Left renal pelvis (tissue), 4 donors: ENCODE data around the gene TPX2. TPM values are rescaled to one million over a fixed set of nuclear protein-coding genes. Genes with fewer than 3 reads are reported as not detected.

ENCODE experiments used
- DNase-seq, 4 donors: peaks; one replicate each; pipeline ENCODE4 v3.0.0-alpha.2; 2013; ENCODE audit warnings: low read depth in 4 of 4, low spot score in 3 of 4
- polyA plus RNA-seq, 4 donors: library from polyadenylated mRNA; unstranded; fragments of 120-200 nt; gene quantifications; one replicate each; pipeline ENCODE4 v1.2.1, GENCODE V29; 2013; ENCODE audit not compliant: insufficient read length in 4 of 4

The TPX2 gene
- polyA plus RNA-seq, 4 donors, result 45.4 to 54.6 (median 52.9) TPM

DNA sequence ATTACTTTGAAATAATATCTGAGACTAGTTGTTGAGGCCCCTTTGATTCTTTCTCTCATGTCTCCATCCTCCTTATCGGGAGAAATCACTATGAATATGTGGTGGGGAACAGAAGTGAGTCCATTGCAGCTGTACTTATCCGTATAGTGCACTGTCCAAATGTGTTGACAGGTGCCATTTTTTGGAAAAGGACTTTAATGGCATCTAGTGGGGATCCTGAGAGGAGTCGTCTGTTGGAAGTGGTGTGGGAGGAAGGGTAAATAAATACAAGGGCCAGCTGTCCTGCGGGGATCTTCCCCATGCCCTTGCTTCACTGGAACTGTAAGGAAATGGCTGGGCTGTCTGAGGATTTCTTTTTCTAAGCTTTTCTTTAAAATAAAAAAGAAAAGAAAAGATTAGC lies 19.4 kb downstream of the TPX2 start:
- peak in 1 of 4 donors; percentile 8 for DNase-seq

DNA sequence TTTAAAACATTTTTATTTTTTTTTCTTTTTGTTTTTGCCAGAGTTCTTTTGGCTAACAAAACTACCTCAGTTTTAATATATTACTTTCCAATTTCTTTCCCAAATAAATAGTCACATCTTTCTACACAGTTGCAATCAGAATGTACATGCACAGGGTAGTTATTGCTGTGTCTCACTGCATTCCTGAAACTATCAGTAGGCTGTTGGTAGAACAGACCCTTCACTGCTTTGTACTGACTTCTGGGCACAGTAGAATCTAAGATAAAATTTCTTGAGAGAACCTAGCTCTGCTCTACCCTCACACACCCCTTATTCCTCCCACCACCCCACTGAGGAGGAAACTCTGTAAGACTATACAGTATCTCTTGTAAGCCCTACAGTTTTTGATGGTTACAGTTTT lies 19.9 kb downstream of the TPX2 start:
- no peak for DNase-seq

DNA sequence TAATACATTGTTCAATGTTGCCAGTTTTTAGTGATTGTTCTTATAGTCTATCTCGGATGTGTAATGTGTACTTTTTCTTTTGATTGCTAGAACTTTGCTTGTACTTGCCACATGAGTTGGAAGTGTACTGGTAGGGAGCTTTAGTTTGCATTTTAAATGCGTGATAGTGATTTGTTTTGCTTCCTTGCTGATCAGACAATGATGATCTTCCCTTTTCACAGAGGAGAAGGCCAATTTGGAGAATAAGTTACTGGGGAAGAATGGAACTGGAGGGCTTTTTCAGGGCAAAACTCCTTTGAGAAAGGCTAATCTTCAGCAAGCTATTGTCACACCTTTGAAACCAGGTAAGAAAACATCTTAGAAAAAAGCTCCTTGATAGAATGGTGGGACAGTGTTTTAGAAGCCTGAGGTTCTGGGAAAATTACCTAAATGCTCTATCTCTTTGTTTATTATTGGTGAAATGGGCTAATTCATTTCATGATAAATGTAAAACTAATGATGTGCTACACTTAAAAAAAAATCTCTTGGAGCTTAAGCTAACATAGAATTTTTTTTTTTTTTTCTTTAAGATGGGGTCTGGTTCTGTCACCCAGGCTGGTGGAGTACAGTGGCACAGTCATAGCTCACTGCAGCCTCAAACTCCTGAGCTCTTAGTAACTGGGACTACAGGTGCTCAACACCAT lies 20.9 kb downstream of the TPX2 start:
- DNase-seq, result no peak

DNA sequence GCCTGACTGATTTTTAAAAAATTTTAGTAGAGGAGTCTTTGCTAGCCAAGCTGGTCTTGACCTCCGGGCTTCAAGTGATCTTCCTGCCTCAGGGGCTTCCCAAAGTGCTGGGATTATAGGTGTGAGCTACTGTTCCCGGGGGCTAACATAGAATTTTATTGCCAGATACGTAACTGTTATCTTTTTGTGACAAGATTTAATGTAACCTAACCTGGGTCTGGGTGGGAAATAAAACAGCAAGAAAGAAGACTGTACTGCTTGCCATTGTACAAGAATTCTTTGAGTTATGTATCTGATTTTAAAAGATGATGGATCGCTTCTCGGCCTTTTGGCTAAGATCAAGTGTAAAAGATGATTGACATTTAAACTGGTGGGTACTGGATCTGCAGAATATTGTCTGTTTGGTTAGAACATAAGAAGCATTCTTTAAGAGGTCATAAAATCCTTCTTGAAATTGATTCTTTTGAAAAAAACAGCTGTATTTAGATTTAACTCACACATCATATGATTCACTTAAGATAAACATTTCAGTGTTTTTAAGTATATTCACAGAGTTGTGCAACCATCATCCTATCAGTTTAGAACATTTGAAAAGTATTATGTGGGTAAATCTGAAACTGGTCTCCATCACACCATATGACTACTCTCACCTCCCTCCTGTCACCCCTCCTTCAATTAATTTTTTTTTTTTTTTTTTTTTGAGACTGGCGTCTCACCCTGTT lies 21.6 kb downstream of the TPX2 start:
- no peak for DNase-seq

DNA sequence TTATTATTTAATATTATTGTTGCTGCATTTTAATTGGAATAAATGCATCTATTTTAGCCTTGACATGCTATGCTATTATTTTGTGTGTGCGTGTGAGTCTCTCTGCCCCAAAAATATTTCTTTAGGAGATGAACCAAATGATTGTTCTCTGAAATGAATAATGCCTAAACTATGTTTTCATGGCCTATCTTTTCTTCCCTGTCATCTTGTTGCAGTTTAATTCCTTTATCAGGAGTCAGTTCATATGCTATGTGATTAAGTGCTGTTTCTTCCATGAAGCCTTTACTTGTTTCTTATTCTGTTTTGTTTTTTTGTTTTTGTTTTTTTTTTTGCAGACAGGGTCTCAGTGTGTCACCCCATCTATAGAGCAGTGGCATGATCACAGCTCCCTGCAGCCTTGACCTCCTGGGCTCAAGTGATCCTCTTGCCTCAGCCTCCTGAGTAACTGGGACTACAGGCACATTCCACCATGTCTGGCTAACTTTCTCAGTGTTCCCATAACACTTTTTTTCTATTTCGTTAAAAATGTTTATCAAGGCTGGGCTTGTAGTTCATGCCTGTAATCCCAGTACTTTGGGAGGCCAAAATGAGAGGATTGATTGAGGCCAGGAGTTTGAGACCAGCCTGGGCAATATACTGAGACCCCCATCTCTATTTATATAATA lies 25.7 kb downstream of the TPX2 start:
- DNase-seq, result no peak

DNA sequence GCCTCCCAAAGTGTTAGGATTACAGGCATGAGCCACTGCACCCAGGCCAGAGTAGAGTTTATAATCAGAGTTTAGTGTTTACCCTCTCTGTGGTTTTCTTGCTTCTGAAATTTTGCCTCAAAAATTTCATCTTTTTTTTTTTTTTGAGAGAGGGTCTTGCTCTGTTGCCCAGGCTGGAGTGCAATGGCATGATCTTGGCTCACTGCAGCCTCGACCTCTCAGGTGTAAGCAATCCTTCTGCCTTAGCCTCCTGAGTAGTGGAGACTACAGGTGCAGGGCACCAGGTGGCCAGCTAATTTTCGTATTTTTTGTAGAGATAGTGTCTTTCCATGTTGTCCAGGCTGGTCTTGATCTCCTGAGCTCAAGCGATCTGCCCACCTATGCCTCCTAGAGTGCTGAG lies 28.7 kb downstream of the TPX2 start:
- no peak for DNase-seq

DNA sequence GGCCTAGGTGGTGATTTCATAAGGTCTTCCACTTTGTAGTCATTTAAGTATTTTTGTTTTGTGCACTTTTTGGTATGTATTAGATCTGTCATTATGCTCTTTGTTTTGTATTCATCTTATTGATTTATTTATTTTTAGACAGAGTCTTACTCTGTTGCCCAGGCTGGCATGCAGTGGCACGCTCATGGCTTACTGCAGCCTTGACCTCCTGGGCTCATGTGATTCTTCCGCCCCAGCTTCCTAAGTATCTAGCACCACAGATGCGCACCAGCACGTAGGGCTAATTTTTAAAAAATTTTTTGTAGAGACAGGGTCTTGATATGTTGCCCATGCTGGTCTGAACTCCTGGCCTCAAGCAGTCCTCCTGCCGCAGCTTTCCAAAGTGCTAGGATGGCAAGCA lies 30.6 kb downstream of the TPX2 start:
- no peak for DNase-seq

DNA sequence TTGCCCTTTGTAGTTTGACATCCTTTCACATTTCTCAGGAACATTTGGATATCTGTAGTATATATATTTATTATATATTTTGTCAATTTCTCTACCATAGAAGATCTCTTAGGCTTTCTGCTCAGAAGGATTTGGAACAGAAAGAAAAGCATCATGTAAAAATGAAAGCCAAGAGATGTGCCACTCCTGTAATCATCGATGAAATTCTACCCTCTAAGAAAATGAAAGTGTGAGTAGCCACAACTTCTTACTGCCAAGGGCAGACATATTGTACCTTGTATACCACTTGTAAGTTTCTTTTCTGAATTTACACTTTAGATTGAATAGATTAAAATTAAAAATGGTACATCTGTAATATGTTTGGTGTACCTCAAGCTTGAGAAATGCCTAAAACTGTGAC lies 31.2 kb downstream of the TPX2 start:
- DNase-seq, result no peak

DNA sequence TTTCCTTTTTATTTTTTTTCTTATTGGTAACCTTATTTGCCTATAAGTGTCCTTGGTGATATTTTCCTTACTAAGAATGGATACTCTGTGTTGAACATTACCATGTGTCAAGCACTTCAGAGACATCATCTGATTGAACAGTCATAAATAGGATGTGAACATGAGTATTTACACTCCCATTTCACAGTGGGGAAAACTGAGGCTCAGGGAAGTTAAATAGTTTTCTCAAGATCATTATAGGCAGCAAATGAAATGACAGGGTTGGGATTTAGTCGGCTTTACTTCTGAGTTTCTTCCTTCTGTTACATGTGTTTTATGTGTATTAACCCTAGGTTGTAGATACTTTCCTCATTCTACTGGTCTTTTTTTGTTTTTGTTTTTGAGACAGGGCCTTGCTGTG lies 35.3 kb downstream of the TPX2 start:
- no peak for DNase-seq

DNA sequence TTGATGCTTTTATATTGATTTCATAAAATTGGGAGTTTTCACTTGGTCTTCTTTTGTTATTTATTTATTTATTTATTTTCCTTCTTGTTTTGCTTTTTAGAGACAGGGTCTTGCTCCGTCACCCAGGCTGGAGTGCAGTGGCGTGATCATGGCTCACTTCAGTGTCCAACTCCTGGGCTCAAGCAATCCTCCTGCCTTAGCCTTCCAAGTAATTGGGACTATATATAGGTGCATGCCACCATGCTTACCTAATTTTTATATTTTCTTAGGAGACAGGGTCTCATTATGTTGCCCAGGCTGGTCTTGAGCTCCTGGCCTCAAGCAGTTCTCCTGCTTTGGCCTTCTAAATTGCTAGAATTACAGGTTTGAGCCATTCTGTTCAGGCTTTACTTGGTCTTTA lies 41.7 kb downstream of the TPX2 start:
- no peak for DNase-seq

DNA sequence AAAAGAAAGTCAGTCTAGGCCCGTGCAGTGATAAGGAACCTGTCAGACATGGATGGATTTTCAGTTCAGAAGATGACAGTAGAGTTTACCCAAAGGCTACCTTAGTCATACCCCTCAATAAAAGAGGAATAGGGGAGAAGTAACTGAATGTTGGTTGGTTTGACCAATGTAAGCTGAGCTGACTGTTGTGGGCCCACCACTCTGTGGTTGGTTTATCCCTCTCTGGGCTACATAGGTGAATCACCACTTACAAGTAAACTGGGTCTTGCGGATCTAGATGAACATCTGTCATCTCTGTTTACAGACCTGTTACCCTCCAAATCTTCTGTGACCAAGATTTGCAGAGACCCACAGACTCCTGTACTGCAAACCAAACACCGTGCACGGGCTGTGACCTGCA lies 42.9 kb downstream of the TPX2 start:
- DNase-seq, result no peak

DNA sequence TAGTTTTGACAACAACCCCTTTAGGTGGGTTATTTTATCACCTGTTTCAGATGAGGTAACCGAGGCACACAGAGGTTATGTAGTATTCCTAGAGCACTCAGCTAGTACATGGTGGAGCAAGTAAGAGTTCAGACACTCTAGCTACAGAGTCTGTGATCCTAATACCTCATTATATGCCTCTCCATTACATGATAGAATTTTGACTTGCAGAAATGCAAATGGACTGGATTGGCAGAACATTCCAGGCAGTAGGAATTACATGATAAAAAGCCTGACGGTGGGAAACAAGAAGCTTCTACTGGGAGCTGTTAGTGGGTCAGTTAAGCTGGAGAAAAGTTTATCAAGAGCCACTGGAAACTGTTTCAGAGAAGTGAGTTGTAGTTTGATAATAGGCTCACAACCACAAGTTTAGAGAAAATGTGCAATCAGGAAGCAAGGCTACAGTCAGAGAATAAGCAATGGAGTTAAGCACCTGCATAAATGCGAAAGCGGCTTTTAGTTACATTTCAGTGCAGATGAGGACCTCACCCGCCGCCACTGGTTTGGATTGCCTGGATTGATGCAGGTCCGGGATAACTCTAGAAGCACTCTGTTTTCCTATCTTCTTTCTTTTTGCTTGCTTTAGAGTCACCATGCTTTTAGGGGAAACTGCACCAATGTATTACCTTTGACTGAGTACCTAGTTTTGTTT lies 45.4 kb downstream of the TPX2 start:
- no peak for DNase-seq

DNA sequence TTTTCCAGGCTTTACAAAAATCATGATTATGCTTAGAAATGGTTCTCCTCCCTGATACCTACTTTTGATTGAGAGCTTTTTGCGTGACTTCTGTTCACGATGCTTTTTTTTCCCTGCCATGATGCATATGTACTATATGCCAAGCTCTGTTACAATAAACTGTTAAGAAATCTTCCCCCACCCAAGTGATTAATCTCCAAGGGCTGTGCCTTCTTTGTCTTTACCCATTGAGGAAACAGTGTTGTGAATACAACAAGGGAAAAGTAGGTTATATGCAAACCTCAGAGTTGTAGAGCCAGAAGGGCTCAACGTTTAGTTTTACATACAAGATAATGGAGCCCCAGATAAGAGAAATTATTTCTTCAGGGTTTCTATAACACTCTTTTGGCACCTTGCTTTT lies 46.0 kb downstream of the TPX2 start:
- DNase-seq, result no peak

DNA sequence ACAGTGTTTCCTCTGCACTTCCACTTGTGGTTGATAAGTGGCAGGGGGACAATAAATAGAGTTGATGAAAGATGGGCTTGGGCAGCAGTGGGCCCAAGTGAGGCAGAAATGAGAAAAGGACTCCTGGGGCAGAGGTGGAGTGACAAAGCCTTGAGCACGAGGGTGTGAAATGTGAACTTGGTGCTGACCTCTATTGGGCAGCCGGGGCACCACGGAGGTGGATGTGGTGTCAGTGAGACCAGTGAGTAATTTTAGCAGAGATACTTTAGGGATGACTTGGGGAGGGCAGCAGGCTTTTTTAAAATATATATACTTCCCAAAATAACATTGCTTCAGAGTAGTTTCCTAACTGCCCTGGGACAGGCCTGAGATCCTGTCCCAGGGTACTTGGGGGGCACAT lies 49.5 kb downstream of the TPX2 start:
- no peak for DNase-seq

DNA sequence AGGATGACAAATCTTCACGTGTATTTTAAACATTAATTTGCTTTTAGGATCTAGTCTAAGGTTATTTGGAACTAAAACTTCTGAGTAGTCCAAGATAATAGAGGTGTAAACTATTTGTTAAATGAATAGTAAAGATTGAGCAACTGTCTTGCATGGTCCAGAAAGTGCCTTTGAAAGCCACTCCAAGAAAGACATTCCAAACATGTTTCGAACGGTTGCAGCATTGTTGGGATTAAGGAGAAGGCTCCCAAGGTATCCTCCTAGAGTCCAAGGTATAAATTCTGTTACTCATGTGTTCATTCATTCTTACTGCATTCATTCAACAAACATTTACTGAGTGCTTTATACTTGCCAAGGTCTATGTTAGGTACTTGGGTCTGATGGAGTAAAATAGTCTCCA lies 51.3 kb downstream of the TPX2 start:
- no peak for DNase-seq

DNA sequence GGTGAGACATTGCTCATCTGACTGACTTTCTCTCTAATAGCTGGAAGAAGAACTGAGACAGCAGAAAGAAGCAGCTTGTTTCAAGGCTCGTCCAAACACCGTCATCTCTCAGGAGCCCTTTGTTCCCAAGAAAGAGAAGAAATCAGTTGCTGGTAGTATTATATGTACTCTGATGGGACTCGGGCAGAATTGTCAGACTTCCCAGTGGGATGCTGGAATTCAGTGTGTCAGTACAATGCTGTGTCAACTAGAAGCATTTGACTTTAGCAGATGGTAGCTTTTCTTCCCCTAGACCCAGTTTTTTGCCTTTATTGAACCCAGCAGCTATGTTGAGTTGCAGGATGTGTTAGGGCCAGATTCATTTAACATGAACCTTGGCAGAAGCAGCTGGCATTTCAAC lies 58.3 kb downstream of the TPX2 start:
- DNase-seq, result no peak

DNA sequence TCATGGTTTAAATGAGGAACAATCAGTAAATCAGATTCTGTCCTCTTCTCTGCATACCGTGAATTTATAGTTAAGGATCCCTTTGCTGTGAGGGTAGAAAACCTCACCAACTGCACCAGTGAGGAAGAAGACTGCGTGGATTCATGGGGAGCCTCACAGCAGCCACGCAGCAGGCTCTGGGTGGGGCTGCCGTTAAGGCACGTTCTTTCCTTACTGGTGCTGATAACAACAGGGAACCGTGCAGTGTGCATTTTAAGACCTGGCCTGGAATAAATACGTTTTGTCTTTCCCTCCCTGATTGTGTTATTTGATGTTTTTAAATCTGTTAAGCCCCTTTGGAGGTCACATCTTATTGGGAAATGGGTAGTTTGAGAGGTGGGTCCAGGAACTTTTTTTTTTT lies 62.4 kb downstream of the TPX2 start:
- no peak for DNase-seq

DNA sequence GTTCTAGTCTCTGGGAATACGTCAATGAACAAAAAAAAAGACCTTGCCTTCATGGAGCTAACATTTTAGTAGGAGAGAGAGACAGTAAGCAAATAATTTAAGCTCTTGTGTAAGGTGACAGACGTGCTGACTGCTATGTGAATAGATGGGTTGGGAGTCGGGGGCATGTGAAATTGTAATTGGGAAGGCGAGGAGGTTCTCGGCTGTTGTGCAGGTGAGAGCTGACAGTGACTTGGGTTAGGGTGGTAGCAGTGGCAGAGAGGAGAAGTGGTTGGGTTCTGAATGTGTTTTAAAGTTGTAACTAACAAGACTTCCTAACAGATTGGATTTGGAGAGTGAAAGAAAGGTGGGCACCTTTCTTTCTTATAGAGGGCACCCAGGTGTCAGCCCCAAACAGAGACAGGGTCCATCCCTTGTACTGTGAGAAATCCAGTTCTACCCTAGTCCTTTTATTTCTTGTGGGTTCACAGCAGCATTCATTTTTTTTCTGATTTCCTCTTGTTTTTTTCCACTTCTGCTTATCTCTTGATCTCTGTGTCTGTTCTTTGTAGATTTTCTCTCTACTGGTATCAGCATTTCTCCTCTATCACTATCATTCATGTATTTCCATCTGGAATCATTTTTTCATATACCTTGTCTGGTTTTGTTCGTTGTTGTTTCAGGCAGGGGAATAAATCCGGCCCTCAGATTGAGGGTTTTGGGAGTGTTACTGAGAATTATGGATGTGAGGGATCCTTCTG lies 64.6 kb downstream of the TPX2 start:
- DNase-seq, result no peak

DNA sequence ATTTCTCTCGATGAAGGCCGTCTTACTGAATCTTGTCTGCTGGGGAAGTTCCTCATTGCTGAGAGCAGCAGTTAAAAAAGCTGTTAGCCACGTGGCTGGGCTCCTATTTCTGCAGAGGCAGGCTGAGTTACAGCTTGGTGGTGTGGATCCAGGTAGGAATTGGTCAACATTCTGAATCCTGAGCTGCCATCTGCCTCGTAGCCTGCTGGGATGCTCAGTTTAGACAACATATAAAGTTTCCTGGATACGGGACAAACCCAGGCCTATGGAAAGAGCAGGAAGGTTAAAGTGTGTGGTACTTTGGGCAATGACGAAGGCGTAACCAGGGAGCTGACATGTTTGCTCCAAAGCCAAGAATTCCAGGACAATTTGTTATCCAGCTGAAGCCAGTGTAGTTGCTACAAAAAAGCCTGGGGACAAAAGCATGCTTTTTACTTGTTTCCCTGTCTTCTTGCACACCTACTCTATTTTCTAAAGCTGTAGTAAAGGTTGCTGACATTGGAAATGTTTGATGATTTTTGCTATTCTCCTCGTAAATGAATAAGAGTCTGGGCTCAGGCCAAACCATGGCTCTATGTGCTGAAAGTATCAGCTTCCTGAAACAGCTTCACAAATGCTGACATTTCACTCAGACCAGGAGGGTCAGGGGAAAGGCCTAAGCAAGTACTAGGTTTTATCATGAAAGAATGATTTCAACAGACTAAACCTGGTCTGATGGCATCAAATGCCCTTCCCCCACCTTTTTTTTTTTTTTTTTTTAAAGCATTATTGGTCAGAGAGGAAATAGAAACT lies 67.7 kb downstream of the TPX2 start:
- DNase-seq, result no peak

DNA sequence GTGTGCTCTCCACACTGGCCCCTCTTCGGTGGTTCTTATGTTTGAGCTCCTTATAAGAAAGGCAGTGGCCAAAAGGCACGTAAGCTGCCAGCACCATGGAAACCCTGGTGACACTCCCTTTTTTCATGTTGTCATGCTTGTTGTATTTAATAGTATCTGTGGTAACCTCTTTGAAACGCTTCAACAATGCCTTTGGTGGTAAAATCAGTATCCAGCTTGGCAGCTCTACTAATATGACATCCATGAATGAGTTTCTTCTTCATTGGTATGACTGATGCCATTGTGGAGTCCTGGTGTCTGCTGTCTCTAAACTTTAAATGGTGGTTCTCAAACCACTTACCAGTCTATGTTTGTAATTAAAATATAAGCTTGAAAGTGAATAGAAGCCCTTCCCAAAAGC lies 69.4 kb downstream of the TPX2 start:
- no peak for DNase-seq
